Lung (tissue), 12 donors: ENCODE results near the gene SLC26A11. TPM values are rescaled to one million over a fixed set of nuclear protein-coding genes. Genes with fewer than 3 reads are reported as not detected.
A peak's percentile ranks its signal among the peaks of the same experiment; 100 is the strongest.
"Not testable (repeated sequence)": the region's sequence is repeated elsewhere in the genome, so short reads cannot be mapped to it uniquely, and the experiment has no call there.

Experiments
- ATAC-seq: fragments of 200-7000 bp; cut with Tn5 transposase; one replicate; pipeline ENCODE4 v1.9.1; 2020; ENCODE audit warnings: moderate number of reproducible peaks; ENCODE audit not compliant: insufficient read depth, low FRiP score
- DNase-seq, 3 donors: peaks; one replicate each; pipeline ENCODE4 v3.0.0-alpha.2; 2013 to 2017
- H3K27ac ChIP-seq, 2 donors: one replicate each; pipeline ENCODE4 v1.5.1; 2013; ENCODE audit warnings: mild to moderate bottlenecking in 2 of 2, moderate library complexity in 2 of 2, control low read depth in 1 of 2, inconsistent platforms in 1 of 2, low read depth in 1 of 2, low read length in 1 of 2
- H3K27me3 ChIP-seq, 3 donors: one replicate each; pipeline ENCODE4 v1.5.1; 2013; ENCODE audit warnings: low read length in 2 of 3; ENCODE audit not compliant: control insufficient read depth in 3 of 3, insufficient read depth in 3 of 3
- H3K36me3 ChIP-seq, 4 donors: one replicate each; pipeline ENCODE4 v1.5.1; 2013; ENCODE audit warnings: low read length in 4 of 4, mild to moderate bottlenecking in 1 of 4, moderate library complexity in 1 of 4; ENCODE audit not compliant: control insufficient read depth in 4 of 4, insufficient read depth in 4 of 4
- H3K4me1 ChIP-seq, 5 donors: one replicate each; pipeline ENCODE4 v1.5.1; 2013; ENCODE audit warnings: low read length in 5 of 5, mild to moderate bottlenecking in 2 of 5, moderate library complexity in 1 of 5; ENCODE audit not compliant: control insufficient read depth in 5 of 5, insufficient read depth in 5 of 5
- H3K4me3 ChIP-seq: one replicate; pipeline ENCODE4 v1.5.1; 2013; ENCODE audit warnings: mild to moderate bottlenecking, control low read depth, moderate library complexity
- H3K9ac ChIP-seq, 2 donors: one replicate each; pipeline ENCODE4 v1.5.1; 2013; ENCODE audit warnings: low read length in 2 of 2, control low read depth in 1 of 2; ENCODE audit not compliant: insufficient read depth in 1 of 2
- H3K9me3 ChIP-seq, 4 donors: one replicate each; pipeline ENCODE4 v1.5.1; 2013; ENCODE audit warnings: low read length in 3 of 4, mild to moderate bottlenecking in 1 of 4, moderate library complexity in 1 of 4; ENCODE audit not compliant: control insufficient read depth in 4 of 4, insufficient read depth in 3 of 4
- CTCF ChIP-seq: IDR thresholded peaks from 2 replicates; pipeline ENCODE4 v1.5.1; 2012; ENCODE audit warnings: mild to moderate bottlenecking; ENCODE audit errors: control extremely low read depth, extremely low read depth
- WGBS, 2 donors: extraction: QIAGEN DNeasy Blood & Tissue Kit; methylation state at CpG; one replicate each; pipeline ENCODE4 v1.1.7; 2013; 5-methylcytosine and 5-hydroxymethylcytosine counted together
- polyA plus RNA-seq, 2 donors: library from polyadenylated mRNA; stranded (reverse); fragments of 200-250 nt; gene quantifications; one replicate each; pipeline ENCODE4 v1.2.1, GENCODE V29; 2013
- total RNA-seq, 2 donors: library from RNA; depleted of rRNA in 1 of 2; stranded (reverse); fragments of >200 nt in 1 of 2; gene quantifications; one replicate each; pipeline ENCODE4 v1.2.1, GENCODE V29; 2014 to 2021
- donor health status: control.
- donor health status: control.
- donor health status: Bipolar disorder and iron deficiency.
- donor health status: healthy.
- donor health status: DM: yes; HTN: yes; CAD: no.

Gene SLC26A11
- total and polyA plus RNA-seq, 4 donors = 25.0 to 37.0 (median 31.0) TPM

DNA sequence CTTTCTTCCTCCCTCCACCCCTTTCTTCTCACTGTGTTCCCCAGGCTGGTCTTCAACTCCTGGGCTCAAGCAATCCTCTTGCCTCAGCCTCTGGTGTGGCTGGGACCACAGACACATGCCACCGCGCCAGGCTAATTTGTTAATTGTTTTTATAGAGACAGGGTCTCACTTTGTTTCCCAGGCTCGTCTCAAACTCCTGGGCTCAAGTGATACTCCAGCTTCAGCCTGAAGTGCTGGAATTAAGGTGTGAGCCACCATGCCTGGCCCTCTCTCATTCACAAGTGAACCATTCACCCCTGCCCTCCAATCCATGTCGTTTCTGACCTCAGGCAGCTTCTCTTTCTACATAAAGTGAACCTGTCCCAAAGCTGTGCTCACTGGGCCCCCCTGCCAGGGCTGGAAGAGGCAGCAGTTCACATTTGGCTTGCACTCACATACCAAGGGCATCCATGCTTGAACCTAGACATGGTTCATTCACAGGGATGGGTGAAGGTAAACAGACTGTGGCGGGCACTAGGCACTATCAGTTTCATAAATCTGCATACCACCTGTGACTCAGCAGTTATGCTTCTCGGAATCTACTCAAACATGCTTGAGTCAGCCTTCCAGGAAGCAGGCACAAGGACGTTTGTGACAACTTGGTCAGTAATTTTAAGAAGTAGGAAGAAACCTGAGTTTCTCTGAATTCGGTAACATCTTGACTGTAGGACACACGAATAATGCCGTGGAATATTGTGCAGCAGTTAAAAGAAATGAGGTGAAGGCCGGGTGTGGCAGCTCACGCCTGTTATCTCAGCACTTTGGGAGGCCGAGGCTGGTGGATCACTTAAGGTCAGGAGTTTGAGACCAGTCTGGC lies 34.4 kb downstream of the SLC26A11 start:
- no peak for TF ChIP-seq CTCF
- peak; percentile 71 for ATAC-seq
- Histone ChIP-seq H3K9me3 (no peaks in the 10 kb centered on the region), H3K4me1 (peaks cover 0 to 6% (median 0%) of the 10 kb centered on the region in 5 donors), H3K27ac (peak overlapping the region in 1 of 2 donors; percentile 77), H3K27me3 (no peaks in the 10 kb centered on the region), H3K4me3 (no peak overlapping the region), H3K36me3 (peaks cover 0 to 8% (median 3%) of the 10 kb centered on the region in 4 donors), H3K9ac (no peak overlapping the region)
- 35 to 39% methylated on average over 13 of the region's 13 CpGs for WGBS, 2 donors
- peak in 2 of 3 donors; percentile 24 to 28 for DNase-seq

DNA sequence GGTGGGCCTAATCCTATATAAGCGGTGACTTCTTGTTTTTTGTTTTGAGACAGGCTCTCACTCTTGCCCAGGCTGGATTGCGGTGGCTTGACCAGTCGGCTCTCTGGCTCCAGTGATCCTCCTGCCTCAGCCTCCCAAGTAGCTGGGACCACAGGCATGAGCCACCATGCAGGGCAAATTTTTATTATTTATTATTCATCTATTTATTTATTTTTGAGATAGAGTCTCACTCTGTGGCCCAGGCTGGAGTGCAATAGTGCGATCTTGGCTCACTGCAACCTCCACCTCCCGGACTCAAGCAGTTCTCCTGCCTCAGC lies 35.8 kb downstream of the SLC26A11 start:
- no peak for TF ChIP-seq CTCF
- Histone ChIP-seq H3K9me3 (no peaks in the 10 kb centered on the region), H3K4me1 (peaks cover 0 to 7% (median 2%) of the 10 kb centered on the region in 5 donors), H3K4me3 (no peak overlapping the region), H3K36me3 (peaks cover 0 to 5% (median 2%) of the 10 kb centered on the region in 4 donors), H3K27ac (no peak overlapping the region), H3K27me3 (no peaks in the 10 kb centered on the region), H3K9ac (no peak overlapping the region)
- ATAC-seq (no peak), DNase-seq (no peak)
- WGBS, 2 donors = 95 to 96% methylated on average over 5 of the region's 5 CpGs

DNA sequence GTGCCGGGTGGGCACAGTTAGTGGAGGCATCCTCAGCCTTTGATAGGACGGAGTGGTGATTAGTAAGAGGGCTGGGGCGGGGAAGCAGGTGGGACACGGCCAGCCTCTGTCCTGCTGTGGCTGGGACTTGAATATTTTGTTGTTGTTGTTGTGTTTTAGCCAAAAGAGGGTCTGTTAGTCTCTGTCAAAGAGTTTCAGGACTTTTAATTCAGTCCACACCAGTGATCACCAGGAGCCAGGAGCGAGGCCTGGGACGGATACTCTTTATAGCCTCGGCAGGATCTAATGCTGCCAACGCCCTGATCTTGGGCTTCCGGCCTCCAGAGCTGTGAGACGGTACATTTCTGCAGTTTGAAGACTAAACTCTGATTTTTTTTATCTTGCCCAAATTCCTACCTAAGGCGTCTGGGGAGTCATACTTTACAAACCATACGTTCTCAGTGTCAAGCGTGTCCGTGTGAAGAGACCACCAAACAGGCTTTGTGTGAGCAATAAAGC lies 37.5 kb downstream of the SLC26A11 start:
- TF ChIP-seq CTCF = no peak
- Histone ChIP-seq H3K27ac (no peak overlapping the region), H3K27me3 (no peaks in the 10 kb centered on the region), H3K9ac (no peak overlapping the region), H3K4me1 (peaks cover 3 to 15% (median 9%) of the 10 kb centered on the region in 5 donors), H3K9me3 (no peaks in the 10 kb centered on the region), H3K4me3 (no peak overlapping the region), H3K36me3 (peaks cover 0 to under 1% (median 0%) of the 10 kb centered on the region in 4 donors)
- ATAC-seq = no peak
- DNase-seq = no peak
- 87% methylated on average over 14 of the region's 14 CpGs for WGBS, 2 donors

DNA sequence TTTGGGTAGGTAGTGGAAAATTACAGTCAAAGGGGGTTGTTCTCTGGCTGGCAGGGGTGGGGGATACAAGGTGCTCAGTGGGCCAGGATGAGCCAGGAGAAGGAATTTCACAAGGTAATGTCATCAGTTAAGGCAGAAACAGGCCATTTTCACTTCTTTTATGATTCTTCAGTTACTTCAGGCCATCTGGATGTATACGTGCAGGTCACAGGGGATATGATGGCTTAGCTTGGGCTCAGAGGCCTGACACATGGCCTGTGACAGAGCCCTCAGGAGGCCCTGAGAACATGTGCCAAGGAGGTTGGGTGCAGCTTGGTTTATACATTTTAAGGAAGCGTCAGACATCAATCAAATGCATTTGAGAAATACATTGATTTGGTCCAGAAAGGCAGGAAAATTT lies 38.1 kb downstream of the SLC26A11 start:
- ATAC-seq, H3K9ac ChIP-seq, H3K27me3 ChIP-seq, DNase-seq, H3K4me3 ChIP-seq, H3K27ac ChIP-seq, H3K9me3 ChIP-seq, H3K36me3 ChIP-seq: not testable (repeated sequence)
- WGBS, 2 donors = 87 to 90% methylated on average over 2 of the region's 2 CpGs
- H3K4me1 ChIP-seq = peaks cover 3 to 20% (median 11%) of the 10 kb centered on the region in 5 donors
